DOHH2 (cell line): ENCODE results near the gene RNASE12.

Experiments
- CTCF ChIP-seq: fragments of 200-600 bp; sonication (generic); IDR thresholded peaks from one replicate; pipeline ENCODE4 v1.5.1; 2014; ENCODE audit warnings: antibody characterized with exemption, mild to moderate bottlenecking, low read depth, low read length; ENCODE audit not compliant: poor library complexity, severe bottlenecking
- EZH2phosphoT487 ChIP-seq: fragments of 200-600 bp; sonication (generic); IDR thresholded peaks from 2 replicates; pipeline ENCODE4 v1.6.1; 2017; ENCODE audit warnings: borderline replicate concordance, mild to moderate bottlenecking, antibody characterized with exemption, low read length, moderate library complexity, mixed read lengths

- TF ChIP-seq CTCF (no peak), EZH2phosphoT487 (no peak)
Observed at GRCh38 chr14:20559461-20559904, 31.7 kb downstream of the RNASE12 start.
